ENCODE measurements around the gene PYM1.

GRCh38 chr12:55861396-55861795 is 66.3 kb downstream of the PYM1 start:
- TF ChIP-seq FOSL1 (CRISPR knock-in tag; IDR thresholded peaks at IDR 0.05; ENCODE audit: borderline replicate concordance) (no peak), PHF8 (CRISPR knock-in tag; IDR thresholded peaks at IDR 0.05) (no peak), EP300 (IDR thresholded peaks at IDR 0.05; ENCODE audit: low read depth in 2 of 2, low read length in 2 of 2) (no peak), EP300 (CRISPR knock-in tag; IDR thresholded peaks at IDR 0.05; ENCODE audit: borderline replicate concordance) (no peak), TFAP4 (IDR thresholded peaks at IDR 0.05; ENCODE audit: borderline replicate concordance, low read depth) (no peak), SMARCE1 (IDR thresholded peaks at IDR 0.05; ENCODE audit: borderline replicate concordance) (no peak)

All from HepG2 (cell line).